Lower lobe of right lung (tissue), 2 donors: ENCODE measurements around the gene REX1BD. TPM values are rescaled to one million over a fixed set of nuclear protein-coding genes. Genes with fewer than 3 reads are reported as not detected.
A peak's percentile ranks its signal among the peaks of the same experiment; 100 is the strongest.

Experiments used
- ATAC-seq, 2 donors: fragments of 200-7000 bp; cut with Tn5 transposase; one replicate each; pipeline ENCODE4 v1.9.1; 2020 to 2022; ENCODE audit warnings: mild to moderate bottlenecking in 2 of 2, moderate library complexity in 2 of 2
- DNase-seq: peaks from one replicate; pipeline ENCODE4 v3.0.0-alpha.2; 2020
- H3K27ac ChIP-seq: fragments of 200-600 bp; one replicate; pipeline ENCODE4 v1.8.0; 2022
- H3K27me3 ChIP-seq: fragments of 200-600 bp; one replicate; pipeline ENCODE4 v1.8.0; 2022; ENCODE audit warnings: low read depth
- H3K36me3 ChIP-seq: fragments of 200-600 bp; one replicate; pipeline ENCODE4 v1.8.0; 2022; ENCODE audit warnings: mild to moderate bottlenecking
- H3K4me1 ChIP-seq: fragments of 200-600 bp; one replicate; pipeline ENCODE4 v1.8.0; 2022
- H3K4me3 ChIP-seq: fragments of 200-600 bp; one replicate; pipeline ENCODE4 v1.8.0; 2022; ENCODE audit warnings: mild to moderate bottlenecking
- H3K9me3 ChIP-seq: fragments of 200-600 bp; one replicate; pipeline ENCODE4 v1.8.0; 2022
- CTCF ChIP-seq: fragments of 200-600 bp; IDR thresholded peaks from one replicate; pipeline ENCODE4 v1.8.0; 2022; ENCODE audit warnings: antibody characterized with exemption, mild to moderate bottlenecking
- intact Hi-C: fragments of 100-400 bp; cut with DNase I; formaldehyde crosslinking; loops from one replicate; pipeline ENCODE4 v1.11.0; 2022
- total RNA-seq: library from RNA; stranded (reverse); fragmentation: NEBNext Ultra II Directional; extraction: Animal tissue kit (Norgen Biotek cat#: 25700); gene quantifications from one replicate; pipeline ENCODE4 v1.2.1, GENCODE V29; 2021
- donor health status: DM: no; HTN: yes; CAD: no; lungs with severe emphysema.

REX1BD gene
- total RNA-seq, 1 donor from 2014 or later: 60.4 TPM

DNA sequence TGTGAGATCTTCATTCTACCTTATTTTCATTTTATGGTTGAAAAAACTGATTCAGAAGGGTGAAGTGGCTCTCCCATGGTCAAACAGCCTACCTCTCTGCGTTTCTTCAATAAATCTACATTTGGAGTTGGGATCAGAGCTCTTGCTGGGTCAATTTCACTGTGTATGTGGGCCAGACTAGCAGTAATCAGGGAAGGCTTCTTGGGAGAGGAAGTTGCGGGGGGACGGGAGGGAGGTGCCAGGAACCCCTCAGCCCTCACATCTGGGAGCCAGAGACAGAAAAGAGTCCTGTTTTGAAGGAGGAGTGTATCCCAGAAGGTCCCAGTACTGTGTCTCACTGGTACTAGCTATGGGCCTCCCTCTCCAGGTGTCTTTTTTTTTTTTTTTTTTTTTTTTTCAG is 30.0 kb upstream of the REX1BD start:
- TF ChIP-seq CTCF: no peak
- H3K4me1 ChIP-seq: peaks cover 14% of the 10 kb centered on the region
- H3K4me3 ChIP-seq: peak overlapping the region; percentile 93
- H3K36me3 ChIP-seq: peaks cover 18% of the 10 kb centered on the region
- H3K27ac ChIP-seq: peak overlapping the region; percentile 96
- no peaks in the 10 kb centered on the region for H3K27me3 ChIP-seq
- intact Hi-C loops: no loop called here
- ATAC-seq: no peak
- DNase-seq: no peak
- no peaks in the 10 kb centered on the region for H3K9me3 ChIP-seq

DNA sequence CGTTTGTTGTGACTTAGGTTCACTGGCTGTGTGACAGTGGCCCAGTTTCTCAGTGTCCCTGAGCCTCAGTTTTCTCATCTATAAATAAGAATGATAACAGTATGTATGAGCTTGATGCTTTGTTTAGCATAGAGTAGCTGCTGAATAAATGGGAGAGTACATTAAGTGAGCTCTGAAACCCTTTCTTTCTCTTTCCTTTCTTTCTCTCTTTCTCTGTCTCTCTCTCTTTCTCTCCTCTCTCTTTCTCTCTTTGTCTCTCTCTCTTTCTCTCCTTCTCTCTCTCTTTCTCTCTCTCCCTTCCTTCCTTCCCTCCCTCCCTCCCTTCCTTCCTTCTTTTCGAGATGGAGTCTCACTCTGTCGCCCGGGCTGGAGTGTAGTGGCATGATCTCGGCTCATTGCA is 28.9 kb upstream of the REX1BD start:
- intact Hi-C loops: no loop called here
- Histone ChIP-seq H3K4me1 (peaks cover 14% of the 10 kb centered on the region), H3K36me3 (peaks cover 29% of the 10 kb centered on the region), H3K27me3 (no peaks in the 10 kb centered on the region), H3K27ac (no peak overlapping the region), H3K9me3 (no peaks in the 10 kb centered on the region), H3K4me3 (no peak overlapping the region)
- DNase-seq (no peak), ATAC-seq (no peak)
- no peak for TF ChIP-seq CTCF

DNA sequence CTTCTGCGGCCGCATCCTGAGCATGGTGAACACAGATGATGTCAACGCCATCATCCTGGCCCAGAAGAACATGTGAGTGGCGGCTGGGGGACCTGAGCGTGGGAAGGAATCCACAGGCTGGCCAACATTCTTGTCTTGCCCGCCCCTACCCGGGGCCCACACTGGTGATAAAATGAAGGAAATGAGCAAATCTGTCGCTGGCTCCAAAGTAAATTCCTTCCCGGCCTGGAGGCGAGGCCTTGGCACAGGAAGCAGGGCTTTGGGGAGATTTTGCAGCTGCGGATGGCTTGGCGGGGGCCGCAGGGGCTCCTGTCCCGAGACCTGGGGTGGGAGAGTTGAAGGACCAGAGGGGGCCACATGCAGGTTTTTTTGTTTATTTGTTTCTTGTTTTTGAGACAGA is 26.5 kb upstream of the REX1BD start:
- DNase-seq: no peak
- Histone ChIP-seq H3K27ac (peak overlapping the region; percentile 50), H3K36me3 (peaks cover 53% of the 10 kb centered on the region), H3K27me3 (no peaks in the 10 kb centered on the region), H3K4me1 (peaks cover 14% of the 10 kb centered on the region), H3K9me3 (no peaks in the 10 kb centered on the region), H3K4me3 (no peak overlapping the region)
- TF ChIP-seq CTCF: no peak
- intact Hi-C loops: no loop called here
- ATAC-seq: no peak

DNA sequence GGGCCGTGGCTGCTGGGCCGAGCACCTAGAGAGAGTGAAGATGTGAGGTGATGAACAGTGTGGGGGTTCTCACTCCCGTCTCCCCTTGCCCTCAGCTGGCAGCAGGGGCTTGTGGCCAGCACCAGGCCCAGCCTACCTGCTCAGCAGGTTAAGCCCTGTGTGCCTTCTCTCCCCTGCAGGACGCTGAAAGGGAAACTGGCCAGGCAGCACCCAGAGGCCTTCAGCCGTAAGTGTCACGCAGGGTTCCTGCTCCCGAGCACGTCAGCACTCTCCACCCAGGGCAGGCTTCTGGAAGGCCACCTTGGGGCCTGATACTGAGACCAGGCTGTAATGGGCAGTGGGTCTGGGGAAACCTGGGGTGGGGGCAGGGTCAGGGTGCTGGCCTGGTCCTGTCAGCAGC is 21.6 kb upstream of the REX1BD start:
- intact Hi-C loops: no loop called here
- H3K36me3 ChIP-seq: peaks cover 77% of the 10 kb centered on the region

GRCh38 chr19:18568367-18568766 is 20.2 kb upstream of the REX1BD start:
- intact Hi-C loops: no loop called here

More for the DNA sequence above, 21.6 kb upstream of the REX1BD start:
- DNase-seq: no peak
- H3K4me1 ChIP-seq: peaks cover 5% of the 10 kb centered on the region
- H3K4me3 ChIP-seq: no peak overlapping the region
- H3K27me3 ChIP-seq: no peaks in the 10 kb centered on the region
- ATAC-seq: no peak
- no peak for TF ChIP-seq CTCF
- H3K27ac ChIP-seq: no peak overlapping the region
- no peaks in the 10 kb centered on the region for H3K9me3 ChIP-seq

More at GRCh38 chr19:18568367-18568766, 20.2 kb upstream of the REX1BD start:
- no peak for TF ChIP-seq CTCF
- no peak overlapping the region for H3K4me3 ChIP-seq
- DNase-seq (no peak), ATAC-seq (no peak)
- H3K36me3 ChIP-seq: peaks cover 66% of the 10 kb centered on the region
- H3K9me3 ChIP-seq: no peaks in the 10 kb centered on the region
- H3K27ac ChIP-seq: no peak overlapping the region
- no peaks in the 10 kb centered on the region for H3K27me3 ChIP-seq
- H3K4me1 ChIP-seq: peaks cover 19% of the 10 kb centered on the region
